ENCODE measurements around the gene NUMBL.

DNA sequence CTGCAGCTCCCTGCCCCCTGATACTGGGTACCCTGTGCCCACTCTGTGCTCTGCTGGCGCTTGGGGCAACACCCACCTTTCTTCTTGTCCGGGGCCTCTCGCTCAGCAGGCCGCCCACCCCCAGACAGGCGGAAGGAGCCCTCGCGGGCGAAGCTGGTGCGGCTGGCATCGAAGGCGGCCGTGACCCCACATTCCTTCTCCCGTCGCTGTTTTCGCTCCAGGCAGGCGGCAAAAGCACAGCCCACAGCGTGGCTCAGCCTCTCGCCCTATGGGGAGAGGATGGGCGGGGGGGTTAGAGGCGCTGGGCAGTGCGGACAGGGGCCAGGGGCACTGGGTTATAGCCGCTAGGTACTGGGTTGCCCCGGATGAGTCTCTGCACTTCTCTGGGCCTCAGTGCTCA is 13.3 kb downstream of the NUMBL start:
- TF ChIP-seq EZH2phosphoT487 (IDR thresholded peaks at IDR 0.05; ENCODE audit: borderline replicate concordance, low read length) (no peak), CTCF (conservative IDR thresholded peaks at IDR 0.05; ENCODE audit: low read depth, low read length) (no peak), EZH2 (IDR thresholded peaks at IDR 0.05; ENCODE audit: low read length, unreplicated experiment) (no peak)

Measured in PC-3 (cell line).